Chondrocyte (in vitro differentiated cells): ENCODE results near the gene KIF5A. TPM values are rescaled to one million over a fixed set of nuclear protein-coding genes. Genes with fewer than 3 reads are reported as not detected.

Source experiments
- DNase-seq: peaks from one replicate; pipeline ENCODE4 v3.0.0; 2021; ENCODE audit warnings: mixed read lengths, low spot score
- H3K27ac Mint-ChIP-seq: one replicate; pipeline ENCODE4 v1.8.0; 2021; ENCODE audit warnings: mild to moderate bottlenecking, moderate library complexity, mixed read lengths; ENCODE audit not compliant: unreplicated experiment
- H3K27me3 Mint-ChIP-seq: 2 replicates; pipeline ENCODE4 v1.8.0; 2021; ENCODE audit warnings: low read depth, mixed read lengths
- H3K36me3 Mint-ChIP-seq: 2 replicates; pipeline ENCODE4 v1.8.0; 2021; ENCODE audit warnings: low read depth, mixed read lengths
- H3K4me1 Mint-ChIP-seq: 2 replicates; pipeline ENCODE4 v1.8.0; 2021; ENCODE audit warnings: low read depth, mild to moderate bottlenecking, mixed read lengths
- H3K4me3 Mint-ChIP-seq: one replicate; pipeline ENCODE4 v1.8.0; 2021; ENCODE audit warnings: mild to moderate bottlenecking, moderate library complexity, mixed read lengths; ENCODE audit not compliant: unreplicated experiment
- H3K9me3 Mint-ChIP-seq: 2 replicates; pipeline ENCODE4 v1.8.0; 2021; ENCODE audit warnings: low read depth, mixed read lengths
- total RNA-seq: library from RNA; stranded (reverse); gene quantifications from 3 replicates; pipeline ENCODE4 v1.2.1, GENCODE V29; 2021
- TF ChIP-seq, protein P1 (sequence below): fragments of 200-600 bp; sonication (generic); IDR thresholded peaks from 2 replicates; pipeline ENCODE4 v1.5.0; 2021; ENCODE audit warnings: antibody characterized with exemption, mild to moderate bottlenecking, moderate library complexity

Gene KIF5A
- total RNA-seq, 1 donor from 2014 or later: 3.5 TPM

DNA sequence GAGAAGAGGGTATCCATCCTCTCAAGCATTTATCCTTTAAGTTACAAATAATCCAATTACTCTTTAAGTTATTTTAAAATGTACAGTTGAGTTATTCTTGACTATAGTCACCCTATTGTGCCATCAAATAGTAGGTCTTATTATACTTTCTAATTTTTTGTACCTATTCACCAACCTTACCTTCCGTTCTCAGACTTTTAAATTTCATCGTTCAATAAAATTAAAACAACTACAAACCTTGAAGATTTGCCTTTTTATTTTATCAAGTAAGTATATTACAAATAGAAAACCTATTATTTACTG is 1.9 kb upstream of the KIF5A start:
- Mint-ChIP-seq H3K4me1 (peaks cover 65% of the 10 kb centered on the region), H3K9me3 (no peaks in the 10 kb centered on the region), H3K4me3 (no peak overlapping the region), H3K36me3 (peaks cover 4% of the 10 kb centered on the region), H3K27ac (no peak overlapping the region), H3K27me3 (peaks cover 10% of the 10 kb centered on the region)
- TF ChIP-seq, protein P1, sequence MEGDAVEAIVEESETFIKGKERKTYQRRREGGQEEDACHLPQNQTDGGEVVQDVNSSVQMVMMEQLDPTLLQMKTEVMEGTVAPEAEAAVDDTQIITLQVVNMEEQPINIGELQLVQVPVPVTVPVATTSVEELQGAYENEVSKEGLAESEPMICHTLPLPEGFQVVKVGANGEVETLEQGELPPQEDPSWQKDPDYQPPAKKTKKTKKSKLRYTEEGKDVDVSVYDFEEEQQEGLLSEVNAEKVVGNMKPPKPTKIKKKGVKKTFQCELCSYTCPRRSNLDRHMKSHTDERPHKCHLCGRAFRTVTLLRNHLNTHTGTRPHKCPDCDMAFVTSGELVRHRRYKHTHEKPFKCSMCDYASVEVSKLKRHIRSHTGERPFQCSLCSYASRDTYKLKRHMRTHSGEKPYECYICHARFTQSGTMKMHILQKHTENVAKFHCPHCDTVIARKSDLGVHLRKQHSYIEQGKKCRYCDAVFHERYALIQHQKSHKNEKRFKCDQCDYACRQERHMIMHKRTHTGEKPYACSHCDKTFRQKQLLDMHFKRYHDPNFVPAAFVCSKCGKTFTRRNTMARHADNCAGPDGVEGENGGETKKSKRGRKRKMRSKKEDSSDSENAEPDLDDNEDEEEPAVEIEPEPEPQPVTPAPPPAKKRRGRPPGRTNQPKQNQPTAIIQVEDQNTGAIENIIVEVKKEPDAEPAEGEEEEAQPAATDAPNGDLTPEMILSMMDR: no peak
- DNase-seq: no peak

DNA sequence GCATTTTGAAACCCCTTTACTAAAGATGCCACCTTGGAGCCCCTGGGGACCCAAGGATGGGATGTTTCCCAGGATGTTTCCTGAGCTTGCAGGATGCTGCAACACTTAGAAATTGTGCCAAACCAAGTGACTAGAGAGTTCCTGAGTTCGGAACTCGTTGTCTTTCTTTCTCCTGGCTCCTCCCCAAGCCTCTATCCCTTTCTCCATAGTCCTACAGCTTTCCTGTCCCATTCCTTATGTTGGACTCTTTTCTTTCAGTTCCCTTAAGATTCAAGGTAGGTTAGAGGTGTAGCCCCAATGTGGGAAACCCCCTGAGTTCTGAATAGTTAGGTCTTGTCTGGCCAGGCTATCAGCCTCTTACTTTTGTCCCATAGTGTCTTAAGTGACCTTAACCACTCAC is 1.4 kb upstream of the KIF5A start:
- Mint-ChIP-seq H3K27ac (no peak overlapping the region), H3K27me3 (peaks cover 10% of the 10 kb centered on the region), H3K4me1 (peaks cover 68% of the 10 kb centered on the region), H3K9me3 (no peaks in the 10 kb centered on the region), H3K4me3 (no peak overlapping the region), H3K36me3 (peaks cover 3% of the 10 kb centered on the region)
- DNase-seq: no peak
- TF ChIP-seq, protein P1: no peak

DNA sequence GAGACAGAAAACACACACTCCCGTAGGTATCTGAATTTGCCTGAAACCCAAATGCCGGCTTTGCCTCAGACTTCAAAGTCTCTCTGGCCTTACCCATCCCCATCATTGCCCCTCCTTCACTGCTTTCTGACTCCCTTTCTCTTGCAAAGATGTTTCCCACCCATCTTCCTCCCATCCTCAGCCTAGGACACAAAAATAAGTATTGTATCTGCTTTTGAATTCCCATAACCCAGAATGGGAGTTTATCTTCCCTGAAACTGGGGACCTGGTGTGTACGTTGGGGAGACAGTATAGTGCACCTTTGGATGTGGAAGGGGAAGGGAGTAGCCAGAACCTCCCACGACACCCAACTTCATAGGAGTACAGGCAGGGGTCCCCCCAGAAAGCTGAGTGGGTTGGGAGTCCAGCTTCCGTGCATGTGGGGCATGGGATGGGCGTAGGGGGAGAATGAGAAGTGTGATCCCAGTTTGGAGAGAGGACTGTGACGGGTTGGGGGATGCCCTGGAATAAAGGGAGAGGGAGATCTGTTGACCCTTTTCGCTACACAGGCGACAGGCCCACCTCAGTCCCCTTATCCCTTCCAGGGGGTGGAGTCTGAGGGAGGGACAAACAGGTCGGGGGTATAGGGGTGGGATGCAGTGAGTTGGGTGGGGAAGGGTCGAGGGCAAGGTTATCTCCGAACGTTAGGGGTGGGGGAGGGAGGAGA is 488 bp upstream of the KIF5A start:
- H3K27ac Mint-ChIP-seq: peak overlapping the region; percentile 38
- H3K9me3 Mint-ChIP-seq: no peaks in the 10 kb centered on the region
- H3K4me1 Mint-ChIP-seq: peaks cover 68% of the 10 kb centered on the region
- TF ChIP-seq, protein P1: no peak
- peaks cover 5% of the 10 kb centered on the region for H3K36me3 Mint-ChIP-seq
- peak overlapping the region; percentile 80 for H3K4me3 Mint-ChIP-seq
- no peak for DNase-seq
- H3K27me3 Mint-ChIP-seq: peaks cover 10% of the 10 kb centered on the region

DNA sequence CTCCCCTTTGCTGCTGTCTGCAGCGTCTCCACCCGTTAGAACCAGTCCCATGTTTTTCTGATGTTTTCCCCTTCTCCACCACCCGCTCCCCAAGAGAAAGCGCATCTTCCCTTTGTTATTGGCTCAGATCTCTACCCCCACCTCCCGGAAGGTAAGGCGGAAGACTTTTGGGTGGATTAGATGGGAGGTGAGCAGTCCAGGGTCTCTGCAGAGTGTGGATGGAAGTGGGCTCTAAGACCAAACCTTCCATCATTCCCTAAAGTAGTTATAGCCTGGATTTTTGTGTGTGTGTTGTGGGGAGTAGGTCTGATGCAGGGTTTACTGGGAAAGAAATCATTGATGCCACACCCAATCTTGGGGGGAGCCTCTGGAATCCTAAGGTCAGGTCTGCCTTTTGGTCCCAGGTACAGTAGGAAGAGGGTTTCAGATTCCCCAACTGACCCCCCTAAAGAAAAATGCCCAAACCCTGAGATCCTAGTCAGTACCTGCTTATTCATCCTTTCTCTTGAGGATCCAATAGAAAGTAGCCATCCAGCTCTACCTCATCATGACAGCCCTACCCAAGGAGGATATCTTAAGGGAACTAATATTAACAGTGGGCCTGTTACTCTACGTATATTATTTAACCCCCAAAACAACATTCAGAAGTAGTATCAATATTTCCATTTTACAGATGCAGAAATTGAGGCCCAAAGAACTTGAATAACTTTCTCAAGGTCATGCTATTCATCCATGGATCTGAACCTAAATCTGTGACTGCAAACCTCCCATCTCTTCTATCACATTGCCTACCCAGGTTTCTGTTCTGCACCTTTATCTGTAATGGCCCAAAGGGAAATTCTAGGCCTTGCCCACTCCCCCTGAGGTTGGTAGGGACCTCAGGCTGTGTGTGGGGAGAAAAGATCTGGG is 1.1 kb downstream of the KIF5A start:
- Mint-ChIP-seq H3K9me3 (no peaks in the 10 kb centered on the region), H3K27me3 (peaks cover 10% of the 10 kb centered on the region), H3K4me3 (peak overlapping the region; percentile 80), H3K27ac (no peak overlapping the region), H3K36me3 (peaks cover 7% of the 10 kb centered on the region), H3K4me1 (peaks cover 55% of the 10 kb centered on the region)
- no peak for DNase-seq
- TF ChIP-seq, protein P1: no peak

DNA sequence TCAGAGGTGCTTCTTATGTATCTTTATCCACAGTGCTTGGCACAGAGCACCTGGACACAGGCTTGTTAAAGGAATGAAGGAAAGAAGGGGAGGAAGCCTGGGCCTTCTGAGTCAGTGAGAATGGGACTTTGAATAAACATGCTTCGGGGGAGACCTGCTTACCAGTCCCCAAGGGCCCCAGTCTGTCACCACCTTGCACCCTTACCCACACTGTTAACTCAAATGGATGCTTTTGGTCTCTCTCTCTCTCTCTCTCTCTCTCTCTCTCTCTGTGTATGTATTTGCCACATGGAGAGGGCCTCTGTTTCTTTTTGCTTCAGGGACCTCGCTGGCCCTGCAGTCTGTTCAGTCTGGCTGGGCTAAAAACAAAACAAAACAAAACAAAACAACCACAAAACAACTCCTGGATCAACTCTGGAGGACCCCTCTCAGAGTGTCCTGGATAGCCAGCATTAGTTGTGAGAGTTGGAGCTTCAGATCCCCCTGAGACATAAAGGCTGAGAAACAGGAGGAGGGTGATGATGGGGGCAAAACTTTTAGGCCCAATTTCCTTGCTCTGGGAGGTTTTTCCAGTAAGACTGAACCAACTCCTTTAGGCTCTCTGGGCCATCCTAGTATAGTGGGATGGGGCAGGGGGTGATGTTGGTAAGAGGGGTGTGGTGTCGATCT is 1.9 kb downstream of the KIF5A start:
- Mint-ChIP-seq H3K27ac (peak overlapping the region; percentile 34), H3K9me3 (no peaks in the 10 kb centered on the region), H3K4me3 (peak overlapping the region; percentile 34), H3K4me1 (peaks cover 51% of the 10 kb centered on the region), H3K36me3 (peaks cover 4% of the 10 kb centered on the region), H3K27me3 (peaks cover 10% of the 10 kb centered on the region)
- DNase-seq: no peak
- TF ChIP-seq, protein P1: no peak
